ENCODE measurements around the gene PCDH9.
"Not testable (repeated sequence)": the region's sequence is repeated elsewhere in the genome, so short reads cannot be mapped to it uniquely, and the experiment has no call there.

The PCDH9 gene

GRCh38 chr13:66807251-66807650 is 422.9 kb downstream of the PCDH9 start:
- no peak for DNase-seq

GRCh38 chr13:66805657-66806056 is 424.5 kb downstream of the PCDH9 start:
- DNase-seq, result no peak

- no peak for DNase-seq
Measured at GRCh38 chr13:66803808-66804456, 426.2 kb downstream of the PCDH9 start.

- no peak for DNase-seq
Measured at GRCh38 chr13:66803013-66803807, 426.9 kb downstream of the PCDH9 start.

- no peak for DNase-seq
Measured at GRCh38 chr13:66795636-66796035, 434.5 kb downstream of the PCDH9 start.

GRCh38 chr13:66794340-66795031 is 435.6 kb downstream of the PCDH9 start:
- no peak for DNase-seq

GRCh38 chr13:66790861-66791260 is 439.3 kb downstream of the PCDH9 start:
- DNase-seq, result no peak

- no peak for DNase-seq
Measured at GRCh38 chr13:66781241-66781640, 448.9 kb downstream of the PCDH9 start.

GRCh38 chr13:66780814-66781213 is 449.3 kb downstream of the PCDH9 start:
- no peak for DNase-seq

- no peak for DNase-seq
Measured at GRCh38 chr13:66778461-66778860, 451.7 kb downstream of the PCDH9 start.

- no peak for DNase-seq
Measured at GRCh38 chr13:66775196-66775595, 454.9 kb downstream of the PCDH9 start.

GRCh38 chr13:66774046-66774445 is 456.1 kb downstream of the PCDH9 start:
- no peak for DNase-seq

- DNase-seq, result no peak
Measured at GRCh38 chr13:66765559-66765958, 464.6 kb downstream of the PCDH9 start.

- DNase-seq, result not testable (repeated sequence)
Measured at GRCh38 chr13:66760678-66761077, 469.5 kb downstream of the PCDH9 start.

- no peak for DNase-seq
Measured at GRCh38 chr13:66759919-66760318, 470.2 kb downstream of the PCDH9 start.

- DNase-seq, result no peak
Measured at GRCh38 chr13:66751691-66752090, 478.4 kb downstream of the PCDH9 start.

GRCh38 chr13:66748712-66749111 is 481.4 kb downstream of the PCDH9 start:
- DNase-seq, result no peak

GRCh38 chr13:66745307-66745706 is 484.8 kb downstream of the PCDH9 start:
- DNase-seq, result no peak

GRCh38 chr13:66723576-66723975 is 506.6 kb downstream of the PCDH9 start:
- DNase-seq, result no peak

- no peak for DNase-seq
Measured at GRCh38 chr13:66716538-66716937, 513.6 kb downstream of the PCDH9 start.

- DNase-seq, result no peak
Measured at GRCh38 chr13:66714795-66715194, 515.3 kb downstream of the PCDH9 start.

GRCh38 chr13:66704110-66704509 is 526.0 kb downstream of the PCDH9 start:
- DNase-seq, result no peak

GRCh38 chr13:66703597-66703996 is 526.5 kb downstream of the PCDH9 start:
- no peak for DNase-seq

- DNase-seq, result no peak
Measured at GRCh38 chr13:66700117-66700601, 530.0 kb downstream of the PCDH9 start.

All from RPMI8226 (cell line).